Muscle layer of duodenum (tissue), 2 donors: Measurements from ENCODE around the gene TNRC6C.
A peak's percentile ranks its signal among the peaks of the same experiment; 100 is the strongest.

Source experiments
- H3K27ac ChIP-seq: one replicate; pipeline ENCODE4 v1.7.0; 2013; ENCODE audit warnings: mild to moderate bottlenecking, low read length
- H3K27me3 ChIP-seq: one replicate; pipeline ENCODE4 v1.7.0; 2013; ENCODE audit warnings: low read depth, mild to moderate bottlenecking, control low read depth, low read length
- H3K36me3 ChIP-seq, 2 donors: one replicate each; pipeline ENCODE4 v1.7.0; 2013; ENCODE audit warnings: low read length in 2 of 2, control low read depth in 1 of 2, mild to moderate bottlenecking in 1 of 2; ENCODE audit not compliant: insufficient read depth in 2 of 2, control insufficient read depth in 1 of 2
- H3K4me1 ChIP-seq, 2 donors: one replicate each; pipeline ENCODE4 v1.7.0; 2013; ENCODE audit warnings: low read length in 2 of 2, mild to moderate bottlenecking in 2 of 2, control low read depth in 1 of 2, moderate library complexity in 1 of 2; ENCODE audit not compliant: insufficient read depth in 2 of 2, control insufficient read depth in 1 of 2
- H3K4me3 ChIP-seq, 2 donors: one replicate each; pipeline ENCODE4 v1.7.0; 2013; ENCODE audit warnings: low read length in 2 of 2, low read depth in 1 of 2, mild to moderate bottlenecking in 1 of 2
- H3K9me3 ChIP-seq, 2 donors: one replicate each; pipeline ENCODE4 v1.7.0; 2013; ENCODE audit warnings: low read length in 2 of 2, control low read depth in 1 of 2, mild to moderate bottlenecking in 1 of 2; ENCODE audit not compliant: control insufficient read depth in 1 of 2
- donor health status: healthy.

Gene TNRC6C

GRCh38 chr17:77951123-77951522 lies 7.4 kb upstream of the TNRC6C start:
- H3K9me3 ChIP-seq, result no peaks in the 10 kb centered on the region
- H3K27ac ChIP-seq, result no peak overlapping the region
- no peaks in the 10 kb centered on the region for H3K36me3 ChIP-seq
- no peak overlapping the region for H3K4me3 ChIP-seq
- no peaks in the 10 kb centered on the region for H3K27me3 ChIP-seq
- H3K4me1 ChIP-seq, result peaks cover 0 to 3% of the 10 kb centered on the region in 2 donors

- no peaks in the 10 kb centered on the region for H3K9me3 ChIP-seq
- no peak overlapping the region for H3K4me3 ChIP-seq
- no peaks in the 10 kb centered on the region for H3K27me3 ChIP-seq
- no peaks in the 10 kb centered on the region for H3K4me1 ChIP-seq
- H3K36me3 ChIP-seq, result no peaks in the 10 kb centered on the region
- no peak overlapping the region for H3K27ac ChIP-seq
Measured at GRCh38 chr17:77952368-77952767, 6.1 kb upstream of the TNRC6C start.

- Histone ChIP-seq H3K4me1 (peaks cover 0 to 14% of the 10 kb centered on the region in 2 donors), H3K9me3 (no peaks in the 10 kb centered on the region), H3K27ac (no peak overlapping the region), H3K36me3 (no peaks in the 10 kb centered on the region), H3K27me3 (peaks cover 5% of the 10 kb centered on the region), H3K4me3 (peak overlapping the region; percentile 80 to 82)
Measured at GRCh38 chr17:77957235-77957856, 1.2 kb upstream of the TNRC6C start.

DNA sequence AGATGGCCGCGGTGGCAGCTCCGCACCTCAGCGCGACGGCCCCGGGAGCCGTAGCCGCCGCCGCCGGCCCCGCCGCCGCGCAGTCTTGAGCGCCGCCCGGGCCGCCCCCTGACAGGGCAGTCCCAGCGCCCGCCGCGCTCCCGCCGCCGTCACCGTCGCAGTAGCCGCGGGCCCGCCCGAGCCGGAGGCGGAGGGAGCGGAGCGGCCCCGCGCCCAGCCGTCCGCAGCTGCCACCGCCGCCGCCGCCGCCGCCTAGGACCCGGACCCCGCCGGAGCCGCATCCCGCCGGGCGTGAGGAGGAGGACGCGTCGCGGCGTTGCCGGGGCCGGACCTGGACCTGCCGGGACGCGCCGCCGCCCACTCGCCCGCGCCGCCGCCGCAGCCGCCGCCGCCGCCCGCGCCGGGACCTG lies 218 bp downstream of the TNRC6C start:
- Histone ChIP-seq H3K27me3 (peaks cover 5% of the 10 kb centered on the region), H3K4me3 (peak overlapping the region in 1 of 2 donors; percentile 80), H3K27ac (no peak overlapping the region), H3K9me3 (no peaks in the 10 kb centered on the region), H3K4me1 (peaks cover 3 to 27% of the 10 kb centered on the region in 2 donors), H3K36me3 (no peaks in the 10 kb centered on the region)

GRCh38 chr17:77959126-77959925 lies 823 bp downstream of the TNRC6C start:
- Histone ChIP-seq H3K27ac (peak overlapping the region; percentile 5), H3K4me1 (peaks cover 6 to 33% of the 10 kb centered on the region in 2 donors), H3K27me3 (peaks cover 5% of the 10 kb centered on the region), H3K4me3 (peak overlapping the region; percentile 76 to 83), H3K9me3 (no peaks in the 10 kb centered on the region), H3K36me3 (no peaks in the 10 kb centered on the region)

- H3K4me1 ChIP-seq, result peaks cover 6 to 39% of the 10 kb centered on the region in 2 donors
- H3K27ac ChIP-seq, result peak overlapping the region; percentile 5
- peaks cover 5% of the 10 kb centered on the region for H3K27me3 ChIP-seq
- no peaks in the 10 kb centered on the region for H3K9me3 ChIP-seq
- peak overlapping the region; percentile 76 to 83 for H3K4me3 ChIP-seq
- H3K36me3 ChIP-seq, result no peaks in the 10 kb centered on the region
Measured at GRCh38 chr17:77959926-77960521, 1.5 kb downstream of the TNRC6C start.

DNA sequence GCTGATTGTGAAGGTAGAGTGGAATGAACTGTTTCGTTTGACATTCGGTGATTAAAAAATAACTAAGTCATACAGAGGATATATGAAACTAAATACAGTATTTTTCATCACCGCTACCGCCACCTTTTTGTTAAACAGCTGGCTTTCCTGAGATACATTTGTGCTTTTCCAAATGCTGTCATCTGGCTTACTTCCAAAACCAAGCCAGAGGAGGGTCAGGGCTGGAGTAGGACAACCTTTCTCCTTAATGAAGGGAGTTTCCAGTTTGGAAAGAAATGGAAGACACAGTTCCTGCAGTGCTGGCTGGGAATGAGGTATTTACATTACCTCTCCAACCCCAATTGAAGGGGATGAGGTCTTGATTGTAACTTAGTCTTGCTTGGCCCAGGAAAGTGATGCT lies 3.2 kb downstream of the TNRC6C start:
- H3K4me1 ChIP-seq, result peaks cover 6 to 49% of the 10 kb centered on the region in 2 donors
- H3K36me3 ChIP-seq, result no peaks in the 10 kb centered on the region
- H3K27me3 ChIP-seq, result peaks cover 5% of the 10 kb centered on the region
- no peak overlapping the region for H3K27ac ChIP-seq
- no peaks in the 10 kb centered on the region for H3K9me3 ChIP-seq
- H3K4me3 ChIP-seq, result no peak overlapping the region

GRCh38 chr17:77962348-77962747 lies 3.8 kb downstream of the TNRC6C start:
- no peak overlapping the region for H3K27ac ChIP-seq
- peaks cover 6 to 53% of the 10 kb centered on the region in 2 donors for H3K4me1 ChIP-seq
- H3K9me3 ChIP-seq, result no peaks in the 10 kb centered on the region
- H3K4me3 ChIP-seq, result no peak overlapping the region
- peaks cover 5% of the 10 kb centered on the region for H3K27me3 ChIP-seq
- H3K36me3 ChIP-seq, result no peaks in the 10 kb centered on the region

GRCh38 chr17:77963441-77963840 lies 4.9 kb downstream of the TNRC6C start:
- Histone ChIP-seq H3K36me3 (no peaks in the 10 kb centered on the region), H3K9me3 (no peaks in the 10 kb centered on the region), H3K4me3 (no peak overlapping the region), H3K27ac (peak overlapping the region; percentile 18), H3K27me3 (peaks cover 5% of the 10 kb centered on the region), H3K4me1 (peaks cover 6 to 56% of the 10 kb centered on the region in 2 donors)

GRCh38 chr17:77965352-77965751 lies 6.8 kb downstream of the TNRC6C start:
- H3K9me3 ChIP-seq, result no peaks in the 10 kb centered on the region
- no peak overlapping the region for H3K27ac ChIP-seq
- H3K36me3 ChIP-seq, result no peaks in the 10 kb centered on the region
- no peak overlapping the region for H3K4me3 ChIP-seq
- H3K4me1 ChIP-seq, result peaks cover 6 to 56% of the 10 kb centered on the region in 2 donors
- H3K27me3 ChIP-seq, result no peaks in the 10 kb centered on the region

DNA sequence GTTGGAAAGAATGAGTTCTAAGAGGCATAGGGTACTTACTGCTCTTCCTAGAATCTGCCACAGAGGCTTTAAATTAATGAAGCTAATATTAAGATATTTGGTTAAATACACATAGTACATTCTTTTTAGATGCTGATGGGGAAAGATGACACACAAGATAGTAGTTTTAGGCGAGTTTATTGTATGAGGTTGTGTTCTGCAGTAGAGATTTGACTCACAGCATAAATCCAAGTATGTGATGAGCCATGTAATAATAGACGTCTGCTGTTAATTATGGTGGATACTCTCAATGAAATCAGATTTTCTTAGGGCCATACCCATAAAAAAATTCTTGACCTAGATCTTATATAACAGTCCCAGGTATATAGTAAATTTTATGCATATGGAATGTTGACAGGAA lies 8.0 kb downstream of the TNRC6C start:
- Histone ChIP-seq H3K4me3 (no peak overlapping the region), H3K36me3 (no peaks in the 10 kb centered on the region), H3K9me3 (no peaks in the 10 kb centered on the region), H3K4me1 (peaks cover 6 to 48% of the 10 kb centered on the region in 2 donors), H3K27ac (no peak overlapping the region), H3K27me3 (no peaks in the 10 kb centered on the region)
